ENCODE measurements around the gene SIK2.

The SIK2 gene

GRCh38 chr11:111683806-111684205 lies 81.6 kb downstream of the SIK2 start:
- no peak for TF ChIP-seq CREB5 (CRISPR knock-in tag; IDR thresholded peaks at IDR 0.05; ENCODE audit: low read depth)
- TF ChIP-seq TOX (CRISPR knock-in tag; IDR thresholded peaks at IDR 0.05; ENCODE audit: borderline replicate concordance), result no peak
- TF ChIP-seq PATZ1 (CRISPR knock-in tag; IDR thresholded peaks at IDR 0.05; ENCODE audit: borderline replicate concordance), result no peak
- TF ChIP-seq CSDC2 (CRISPR knock-in tag; IDR thresholded peaks at IDR 0.05), result no peak
- no peak for TF ChIP-seq RARB (CRISPR knock-in tag; IDR thresholded peaks at IDR 0.05)
- ATAC-seq, result no peak

GRCh38 chr11:111684251-111684650 lies 82.0 kb downstream of the SIK2 start:
- ATAC-seq, result no peak
- TF ChIP-seq ZC3H10 (CRISPR knock-in tag; IDR thresholded peaks at IDR 0.05), result no peak
- no peak for TF ChIP-seq TOX (CRISPR knock-in tag; IDR thresholded peaks at IDR 0.05; ENCODE audit: borderline replicate concordance)
- no peak for TF ChIP-seq ZNF8 (CRISPR knock-in tag; IDR thresholded peaks at IDR 0.05)
- no peak for TF ChIP-seq SNAI2 (CRISPR knock-in tag; IDR thresholded peaks at IDR 0.05)
- no peak for TF ChIP-seq ISL1 (CRISPR knock-in tag; IDR thresholded peaks at IDR 0.05)
- TF ChIP-seq ZFP30 (CRISPR knock-in tag; IDR thresholded peaks at IDR 0.05), result no peak
- TF ChIP-seq TSHZ2 (CRISPR knock-in tag; IDR thresholded peaks at IDR 0.05), result no peak
- TF ChIP-seq BACH2 (CRISPR knock-in tag; IDR thresholded peaks at IDR 0.05; ENCODE audit: borderline replicate concordance), result no peak
- no peak for TF ChIP-seq POU6F1 (CRISPR knock-in tag; IDR thresholded peaks at IDR 0.05; ENCODE audit: borderline replicate concordance, low read depth)
- TF ChIP-seq PATZ1 (CRISPR knock-in tag; IDR thresholded peaks at IDR 0.05; ENCODE audit: borderline replicate concordance), result no peak
- no peak for TF ChIP-seq ARNTL (CRISPR knock-in tag; IDR thresholded peaks at IDR 0.05; ENCODE audit: borderline replicate concordance, low read depth)

- ATAC-seq, result no peak
- no peak for TF ChIP-seq PPARA (CRISPR knock-in tag; IDR thresholded peaks at IDR 0.05; ENCODE audit: borderline replicate concordance)
- no peak for TF ChIP-seq CSDC2 (CRISPR knock-in tag; IDR thresholded peaks at IDR 0.05)
- no peak for TF ChIP-seq SNAI2 (CRISPR knock-in tag; IDR thresholded peaks at IDR 0.05)
- no peak for TF ChIP-seq ZC3H10 (CRISPR knock-in tag; IDR thresholded peaks at IDR 0.05)
- no peak for TF ChIP-seq CSRNP3 (CRISPR knock-in tag; IDR thresholded peaks at IDR 0.05)
- TF ChIP-seq ISL1 (CRISPR knock-in tag; IDR thresholded peaks at IDR 0.05), result no peak
- no peak for TF ChIP-seq GLIS3 (CRISPR knock-in tag; IDR thresholded peaks at IDR 0.05)
- TF ChIP-seq RARB (CRISPR knock-in tag; IDR thresholded peaks at IDR 0.05), result no peak
- TF ChIP-seq TSHZ2 (CRISPR knock-in tag; IDR thresholded peaks at IDR 0.05), result no peak
- TF ChIP-seq OSR1 (CRISPR knock-in tag; IDR thresholded peaks at IDR 0.05), result no peak
- TF ChIP-seq POU6F1 (CRISPR knock-in tag; IDR thresholded peaks at IDR 0.05; ENCODE audit: borderline replicate concordance, low read depth), result no peak
- TF ChIP-seq ESRRG (CRISPR knock-in tag; IDR thresholded peaks at IDR 0.05), result no peak
- no peak for TF ChIP-seq ZNF565 (CRISPR knock-in tag; conservative IDR thresholded peaks at IDR 0.05; ENCODE audit: low read depth)
These were observed 85.8 kb downstream of the SIK2 start for GRCh38 chr11:111688013-111688412.
